Adrenal gland (tissue), 5 donors: ENCODE measurements around the gene FGF12.

Experiments used
- POLR2A ChIP-seq, 2 donors: fragments of 450-650 bp; IDR thresholded peaks; one replicate each; pipeline ENCODE4 v1.6.1; 2017; ENCODE audit warnings: antibody characterized with exemption in 2 of 2, mild to moderate bottlenecking in 2 of 2, moderate library complexity in 1 of 2
- TF ChIP-seq, protein P1 (sequence below), 6 experiments: fragments of 450-650 bp in 4 of 6; fragments of 200-600 bp in 2 of 6; sonication (generic) in 1 of 6; IDR thresholded peaks; 1 replicate in 5 of 6; 2 replicates in 1 of 6; pipeline versions ENCODE4 v1.5.1 to v1.8.0; 2016 to 2021; ENCODE audit warnings: antibody characterized with exemption in 6 of 6, mild to moderate bottlenecking in 2 of 6, moderate library complexity in 1 of 6
- donor health status: DM: no; HTN: no; CAD: no.

DNA sequence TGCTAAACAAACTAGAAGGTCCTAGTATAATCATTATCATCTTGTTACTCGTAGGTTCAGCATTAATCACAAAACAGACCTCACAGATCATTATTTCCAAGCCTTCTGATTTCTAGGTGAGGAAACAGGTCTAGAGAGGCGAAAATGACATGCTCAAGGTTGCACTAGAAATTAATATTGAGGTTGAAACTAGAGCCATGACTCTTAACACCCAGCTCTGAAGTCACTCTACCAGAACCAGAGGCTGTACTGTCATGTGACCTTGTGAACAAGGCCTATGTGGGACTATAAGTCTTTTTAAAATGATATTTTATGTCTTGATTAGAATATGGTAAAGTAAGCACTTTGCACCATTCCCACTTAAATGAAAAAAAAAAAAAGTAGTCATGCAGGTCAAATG lies 23.8 kb upstream of the FGF12 start:
- TF ChIP-seq, protein P1, sequence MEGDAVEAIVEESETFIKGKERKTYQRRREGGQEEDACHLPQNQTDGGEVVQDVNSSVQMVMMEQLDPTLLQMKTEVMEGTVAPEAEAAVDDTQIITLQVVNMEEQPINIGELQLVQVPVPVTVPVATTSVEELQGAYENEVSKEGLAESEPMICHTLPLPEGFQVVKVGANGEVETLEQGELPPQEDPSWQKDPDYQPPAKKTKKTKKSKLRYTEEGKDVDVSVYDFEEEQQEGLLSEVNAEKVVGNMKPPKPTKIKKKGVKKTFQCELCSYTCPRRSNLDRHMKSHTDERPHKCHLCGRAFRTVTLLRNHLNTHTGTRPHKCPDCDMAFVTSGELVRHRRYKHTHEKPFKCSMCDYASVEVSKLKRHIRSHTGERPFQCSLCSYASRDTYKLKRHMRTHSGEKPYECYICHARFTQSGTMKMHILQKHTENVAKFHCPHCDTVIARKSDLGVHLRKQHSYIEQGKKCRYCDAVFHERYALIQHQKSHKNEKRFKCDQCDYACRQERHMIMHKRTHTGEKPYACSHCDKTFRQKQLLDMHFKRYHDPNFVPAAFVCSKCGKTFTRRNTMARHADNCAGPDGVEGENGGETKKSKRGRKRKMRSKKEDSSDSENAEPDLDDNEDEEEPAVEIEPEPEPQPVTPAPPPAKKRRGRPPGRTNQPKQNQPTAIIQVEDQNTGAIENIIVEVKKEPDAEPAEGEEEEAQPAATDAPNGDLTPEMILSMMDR (IDR thresholded peaks at IDR 0.05), result no peak
- TF ChIP-seq POLR2A (IDR thresholded peaks at IDR 0.05), result no peak
